HCT116 (cell line): ENCODE results near the gene EHD1. TPM values are rescaled to one million over a fixed set of nuclear protein-coding genes. Genes with fewer than 3 reads are reported as not detected.
"Not testable (repeated sequence)": the region's sequence is repeated elsewhere in the genome, so short reads cannot be mapped to it uniquely, and the experiment has no call there.

ENCODE experiments used
- ATAC-seq: fragments of 200-7000 bp; cut with Tn5 transposase; 2 replicates; pipeline ENCODE4 v1.9.1; 2020; ENCODE audit warnings: mild to moderate bottlenecking, moderate library complexity
- BruUV-seq: library from RNA; stranded (reverse); fragments of 400-500 nt; replicated peaks from 2 replicates; lab custom pipeline; 2021; lab: Mats Ljungman, UMichigan
- CTCF ChIA-PET: fragments of 300-600 bp; sonication (Branson Sonifier 250); formaldehyde crosslinking; loops from one replicate; lab custom pipeline; 2021; ENCODE audit warnings: antibody characterized with exemption; lab: Charles Lee
- POLR2A ChIA-PET: fragments of 300-600, 350-600 bp; sonication (Branson Sonifier 250); formaldehyde crosslinking; loops from one replicate; lab custom pipeline; 2021; ENCODE audit warnings: antibody characterized with exemption; lab: Charles Lee
- RAD21 ChIA-PET, 2 experiments: fragments of 300-600 bp; sonication (Branson Sonifier 250); formaldehyde crosslinking; loops; one replicate each; lab custom pipeline; 2023; ENCODE audit warnings: low total read pairs in 2 of 2; ENCODE audit not compliant: uncharacterized antibody in 2 of 2, unreplicated experiment in 2 of 2, low non-redundant PET in 1 of 2; lab: Charles Lee
- DNase-seq: peaks from one replicate; pipeline ENCODE4 v3.0.0-alpha.2; 2010; ENCODE audit warnings: low read depth, low spot score
- H2AFZ ChIP-seq: fragments of 200-600 bp; shearing (Covaris generic), sonication (generic); 2 replicates; pipeline ENCODE4 v1.6.1; 2017; ENCODE audit warnings: low read depth, mixed run types, mixed read lengths, antibody characterized with exemption, low read length; ENCODE audit not compliant: poor library complexity, severe bottlenecking
- H3K27ac ChIP-seq: 2 replicates; pipeline ENCODE4 v1.5.1; 2012; ENCODE audit warnings: low read depth, low read length
- H3K27me3 ChIP-seq: fragments of 200-600 bp; sonication (generic); 2 replicates; pipeline ENCODE4 v1.6.1; 2016; ENCODE audit warnings: mixed run types, low read length, mixed read lengths; ENCODE audit not compliant: insufficient read depth
- H3K36me3 ChIP-seq, 2 experiments: fragments of 200-500 bp in 1 of 2; fragments of 200-600 bp in 1 of 2; sonication (Bioruptor generic) in 1 of 2; sonication (generic) in 1 of 2; 2 replicates each; pipeline versions ENCODE4 v1.5.1 to v1.6.1; 2014 to 2016; ENCODE audit warnings: low read length in 2 of 2, inconsistent platforms in 1 of 2, mixed read lengths in 1 of 2, mixed run types in 1 of 2; ENCODE audit not compliant: insufficient read depth in 2 of 2, control insufficient read depth in 1 of 2
- H3K4me1 ChIP-seq, 2 experiments: fragments of 200-600 bp in 1 of 2; sonication (generic) in 1 of 2; 2 replicates each; pipeline versions ENCODE4 v1.5.1 to v1.6.1; 2012 to 2017; ENCODE audit warnings: low read length in 2 of 2, inconsistent platforms in 1 of 2, mild to moderate bottlenecking in 1 of 2, mixed read lengths in 1 of 2, mixed run types in 1 of 2, moderate library complexity in 1 of 2; ENCODE audit not compliant: insufficient read depth in 2 of 2, control insufficient read depth in 1 of 2
- H3K4me2 ChIP-seq: fragments of 200-600 bp; sonication (generic); 2 replicates; pipeline ENCODE4 v1.6.1; 2017; ENCODE audit warnings: mixed run types, low read length, mixed read lengths
- H3K4me3 ChIP-seq, 2 experiments: fragments of 200-600 bp in 1 of 2; sonication (generic) in 1 of 2; replicated peaks in 1 of 2; 2 replicates each; pipeline ENCODE4 v1.5.1; 2011 to 2016; ENCODE audit warnings: low read length in 2 of 2, control low read depth in 1 of 2, low read depth in 1 of 2, mild to moderate bottlenecking in 1 of 2, mixed read lengths in 1 of 2, mixed run types in 1 of 2
- H3K79me2 ChIP-seq: fragments of 200-600 bp; sonication (generic); 2 replicates; pipeline ENCODE4 v1.6.1; 2017; ENCODE audit warnings: mild to moderate bottlenecking, mixed run types, low read length, moderate library complexity, mixed read lengths; ENCODE audit not compliant: insufficient read depth
- H3K9ac ChIP-seq: fragments of 200-600 bp; sonication (generic); 2 replicates; pipeline ENCODE4 v1.6.1; 2016; ENCODE audit warnings: low read length, mixed read lengths
- H3K9me2 ChIP-seq: fragments of 200-600 bp; sonication (generic), shearing (Covaris generic); 2 replicates; pipeline ENCODE4 v1.6.1; 2017; ENCODE audit warnings: mixed run types, mild to moderate bottlenecking, moderate library complexity; ENCODE audit not compliant: insufficient read depth
- H3K9me3 ChIP-seq, 2 experiments: fragments of 200-500 bp in 1 of 2; fragments of 200-600 bp in 1 of 2; sonication (Bioruptor generic) in 1 of 2; sonication (generic) in 1 of 2; 2 replicates each; pipeline ENCODE4 v1.6.1; 2014 to 2017; ENCODE audit warnings: low read length in 2 of 2, mixed read lengths in 2 of 2, inconsistent platforms in 1 of 2, low read depth in 1 of 2, mild to moderate bottlenecking in 1 of 2, mixed run types in 1 of 2, moderate library complexity in 1 of 2; ENCODE audit not compliant: control insufficient read depth in 1 of 2, insufficient read depth in 1 of 2
- H4K20me1 ChIP-seq: fragments of 200-600 bp; sonication (generic), shearing (Covaris generic); 2 replicates; pipeline ENCODE4 v1.6.1; 2017; ENCODE audit warnings: mixed run types, mild to moderate bottlenecking, moderate library complexity; ENCODE audit not compliant: insufficient read depth
- ELF1 ChIP-seq: IDR thresholded peaks from 2 replicates; pipeline ENCODE4 v1.6.1; 2012; ENCODE audit warnings: low read depth, borderline replicate concordance
- FOSL1 ChIP-seq: IDR thresholded peaks from 2 replicates; pipeline ENCODE4 v1.6.1; 2012; ENCODE audit warnings: low read depth
- RAD21 ChIP-seq: IDR thresholded peaks from 2 replicates; pipeline ENCODE4 v1.6.1; 2012; ENCODE audit warnings: low read depth, mild to moderate bottlenecking
- SP1 ChIP-seq: IDR thresholded peaks from 2 replicates; pipeline ENCODE4 v1.6.1; 2012; ENCODE audit warnings: low read depth
- SRF ChIP-seq: IDR thresholded peaks from 2 replicates; pipeline ENCODE4 v1.6.1; 2012; ENCODE audit warnings: low read depth
- TCF7L2 ChIP-seq: IDR thresholded peaks from 2 replicates; pipeline ENCODE4 v1.7.0; 2011; ENCODE audit warnings: borderline replicate concordance, inconsistent platforms; ENCODE audit not compliant: insufficient read depth, insufficient read length; ENCODE audit errors: extremely low read depth
- YY1 ChIP-seq: IDR thresholded peaks from 2 replicates; pipeline ENCODE4 v1.6.1; 2011; ENCODE audit warnings: low read length, low read depth, moderate library complexity, mild to moderate bottlenecking; ENCODE audit not compliant: insufficient replicate concordance; ENCODE audit errors: extremely low read depth
- intact Hi-C: fragments of 100-400 bp; cut with micrococcal nuclease; formaldehyde crosslinking; loops from 2 replicates; pipeline ENCODE4 v1.10.0; 2022
- total RNA-seq: library from RNA; stranded (reverse); gene quantifications from one replicate; pipeline ENCODE4 v1.2.1, GENCODE V29; 2021; ENCODE audit not compliant: unreplicated experiment

EHD1 gene
- total RNA-seq, 1 experiment from 2014 or later, result 48.1 TPM

GRCh38 chr11:64817476-64817875 is 60.9 kb downstream of the EHD1 start:
- H3K27me3 ChIP-seq, result no peaks in the 10 kb centered on the region
- no peaks in the 10 kb centered on the region for H3K36me3 ChIP-seq
- no peaks in the 10 kb centered on the region for H3K9me2 ChIP-seq
- peaks cover 0 to 8% of the 10 kb centered on the region in 2 experiments; a peak in 2 of 4 replicates for H3K4me1 ChIP-seq
- CTCF ChIA-PET, result no interaction called here
- intact Hi-C loops, result no loop called here
- H4K20me1 ChIP-seq, result no peaks in the 10 kb centered on the region
- no peak overlapping the region for H3K4me3 ChIP-seq
- H3K79me2 ChIP-seq, result no peaks in the 10 kb centered on the region
- DNase-seq (no peak), ATAC-seq (no peak)
- no peak overlapping the region for H3K27ac ChIP-seq
- no peak overlapping the region for H3K9ac ChIP-seq
- no peak overlapping the region for H2AFZ ChIP-seq
- no peak for TF ChIP-seq SP1
- TF ChIP-seq ELF1, result no peak
- TF ChIP-seq FOSL1, result no peak
- no peak for TF ChIP-seq RAD21
- no peak for TF ChIP-seq SRF
- no peak for TF ChIP-seq YY1
- TF ChIP-seq TCF7L2, result no peak
- H3K9me3 ChIP-seq, result no peaks in the 10 kb centered on the region
- no peak overlapping the region for H3K4me2 ChIP-seq
- POLR2A ChIA-PET, result no interaction called here
- BruUV-seq, result no TSS peak
- RAD21 ChIA-PET, result no interaction called here

- RAD21 ChIA-PET, H3K27ac ChIP-seq, H2AFZ ChIP-seq, H3K9ac ChIP-seq, H3K36me3 ChIP-seq, H4K20me1 ChIP-seq, H3K27me3 ChIP-seq, H3K79me2 ChIP-seq, H3K4me2 ChIP-seq, H3K4me3 ChIP-seq, H3K9me2 ChIP-seq, intact Hi-C loops, ATAC-seq, DNase-seq, BruUV-seq, H3K9me3 ChIP-seq: not testable (repeated sequence)
- ChIA-PET POLR2A (interaction anchor here (1.1 kb wide), 1 partner anchor 11 kb away, joined by 3 read pairs; no protein-coding TSS in a partner anchor), CTCF (interaction anchor here (0.7 kb wide), 1 partner anchor 29 kb away, joined by 3 read pairs; no protein-coding TSS in a partner anchor)
- H3K4me1 ChIP-seq, result peaks cover 0 to 13% of the 10 kb centered on the region in 2 experiments; a peak in 2 of 4 replicates
These were observed 63.0 kb downstream of the EHD1 start for GRCh38 chr11:64815433-64815832.
